ENCODE measurements around the gene CCSER2.
"Not testable (repeated sequence)": the region's sequence is repeated elsewhere in the genome, so short reads cannot be mapped to it uniquely, and the experiment has no call there.

Gene CCSER2

DNA sequence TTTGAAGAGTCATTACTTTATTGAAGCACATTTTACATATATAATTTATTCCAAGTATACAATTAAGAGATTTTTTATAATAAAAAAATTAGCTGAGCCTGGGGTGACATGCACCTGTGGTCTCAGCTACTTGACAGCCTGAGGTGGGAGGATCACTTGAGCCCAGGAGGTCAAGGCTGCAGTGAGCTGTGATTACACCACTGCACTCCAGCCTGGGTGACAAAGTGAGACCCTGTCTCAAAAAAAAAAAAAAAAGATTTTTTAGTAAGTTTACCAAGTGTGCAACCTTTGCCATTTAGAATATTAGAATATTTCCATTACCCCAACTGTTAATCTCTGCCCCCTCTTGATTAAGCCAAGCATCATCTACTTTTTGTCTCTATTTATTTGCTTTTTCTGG, 196.0 kb downstream of the CCSER2 start:
- DNase-seq, result no peak

DNA sequence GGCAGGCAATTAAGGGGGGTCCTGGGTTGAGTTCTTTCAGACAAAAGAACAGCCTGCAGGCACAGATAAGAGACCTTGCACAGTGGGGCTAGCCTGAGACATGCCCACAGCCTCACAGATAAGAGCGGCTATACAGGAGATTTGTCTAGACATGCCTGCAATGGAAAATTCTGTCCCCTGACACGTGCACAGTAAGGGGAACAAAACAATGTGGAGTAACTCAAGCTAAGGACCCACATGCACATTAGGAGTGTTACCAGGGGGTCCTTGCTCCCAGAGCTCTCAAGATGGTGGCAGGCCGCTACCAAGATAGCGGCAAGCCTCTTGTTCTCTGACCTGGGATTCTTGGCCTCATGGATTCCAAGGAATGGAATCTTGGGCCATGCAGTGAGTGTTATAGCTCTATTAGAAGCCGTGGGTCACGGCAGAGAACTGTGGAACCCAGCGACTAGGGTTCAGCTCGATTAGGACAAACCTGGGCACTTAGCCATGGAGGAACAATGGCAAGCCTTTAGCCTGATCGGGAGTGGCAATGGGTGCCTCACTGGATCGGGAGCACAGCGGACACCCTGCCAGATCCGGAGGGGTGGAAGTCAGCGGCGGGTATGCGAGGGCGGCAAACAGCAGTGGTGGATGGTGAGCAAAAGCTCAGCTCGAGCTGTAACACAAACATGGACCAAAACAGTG, 196.9 kb downstream of the CCSER2 start:
- DNase-seq, result no peak

DNA sequence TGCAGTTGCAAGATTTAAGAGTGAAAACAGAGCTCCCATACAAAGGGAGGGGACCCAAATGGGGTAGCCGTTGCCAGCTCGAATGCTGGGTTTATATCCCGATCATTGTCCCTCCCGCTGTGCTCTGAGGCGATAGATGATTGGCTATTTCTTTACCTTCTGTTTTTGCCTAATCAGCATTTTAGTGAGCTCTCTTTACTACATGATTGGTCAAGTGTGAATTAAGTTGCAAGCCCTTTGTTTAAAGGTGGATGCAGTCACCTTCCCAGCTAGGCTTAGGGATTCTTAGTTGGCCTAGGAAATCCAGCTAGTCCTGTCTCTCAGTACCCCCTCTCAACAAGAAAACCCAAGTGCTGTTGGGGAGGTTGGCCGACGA, 197.4 kb downstream of the CCSER2 start:
- DNase-seq, result not testable (repeated sequence)

DNA sequence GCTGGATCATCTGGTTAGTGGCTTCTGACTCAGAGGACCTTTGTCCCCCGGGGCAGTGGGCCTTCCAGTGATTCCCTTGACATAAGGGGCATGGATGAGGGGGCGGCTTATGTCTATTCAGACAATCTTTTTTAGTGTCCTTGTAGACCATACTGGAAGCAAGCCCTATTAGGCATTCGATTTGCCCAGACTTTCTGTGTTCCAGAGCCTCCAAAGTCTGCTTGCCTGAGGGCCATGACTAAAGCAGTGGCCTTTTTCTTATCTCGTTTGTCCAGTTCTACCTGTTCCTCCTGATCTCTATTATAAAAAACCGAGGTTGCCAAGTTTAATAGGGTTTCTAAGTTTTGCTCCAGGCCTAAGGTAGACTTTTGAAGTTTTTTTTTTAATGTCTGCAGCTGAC, 199.0 kb downstream of the CCSER2 start:
- not testable (repeated sequence) for DNase-seq

DNA sequence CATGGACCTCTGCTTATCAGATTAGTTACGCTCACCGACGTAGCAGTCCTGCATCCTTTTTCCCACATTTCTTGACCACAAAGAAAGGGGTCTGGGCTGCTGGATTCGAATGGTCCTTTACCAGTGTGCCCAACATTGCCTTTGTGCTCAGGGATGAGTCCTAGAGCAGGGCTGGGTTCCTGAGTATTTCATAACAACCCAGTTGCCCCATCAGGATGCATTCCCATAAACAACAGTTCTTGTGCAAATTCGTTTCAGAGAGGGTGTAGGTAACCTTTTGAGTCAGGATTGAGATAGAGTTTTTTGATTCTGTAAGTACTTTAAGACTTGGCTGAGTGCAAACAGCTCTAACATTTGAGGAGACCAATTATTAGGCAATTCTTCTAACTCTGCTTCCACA, 200.1 kb downstream of the CCSER2 start:
- DNase-seq, result not testable (repeated sequence)

DNA sequence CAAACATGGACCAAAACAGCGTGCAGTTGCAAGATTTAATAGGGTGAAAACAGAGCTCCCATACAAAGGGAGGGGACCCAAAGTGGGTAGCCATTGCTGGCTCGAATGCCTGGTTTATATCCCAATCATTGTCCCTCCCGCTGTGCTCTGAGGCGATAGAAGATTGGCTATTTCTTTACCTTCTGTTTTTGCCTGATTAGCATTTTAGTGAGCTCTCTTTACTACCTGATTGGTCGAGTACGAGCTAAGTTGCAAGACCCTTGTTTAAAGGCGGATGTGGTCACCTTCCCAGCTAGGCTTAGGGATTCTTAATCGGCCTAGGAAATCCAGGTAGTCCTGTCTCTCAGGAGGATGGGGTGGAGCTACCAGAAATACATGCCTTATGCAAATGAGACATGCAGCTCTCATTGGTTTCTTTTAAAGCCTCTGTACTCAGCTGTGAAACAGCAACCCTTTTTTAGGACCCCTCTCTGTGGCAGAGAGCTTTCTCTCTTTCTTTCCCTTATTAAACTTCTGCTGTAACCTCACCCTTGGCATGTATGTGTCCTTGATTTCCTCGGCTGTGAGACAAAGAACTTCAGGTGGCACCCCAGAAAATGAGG, 202.4 kb downstream of the CCSER2 start:
- no peak for DNase-seq

DNA sequence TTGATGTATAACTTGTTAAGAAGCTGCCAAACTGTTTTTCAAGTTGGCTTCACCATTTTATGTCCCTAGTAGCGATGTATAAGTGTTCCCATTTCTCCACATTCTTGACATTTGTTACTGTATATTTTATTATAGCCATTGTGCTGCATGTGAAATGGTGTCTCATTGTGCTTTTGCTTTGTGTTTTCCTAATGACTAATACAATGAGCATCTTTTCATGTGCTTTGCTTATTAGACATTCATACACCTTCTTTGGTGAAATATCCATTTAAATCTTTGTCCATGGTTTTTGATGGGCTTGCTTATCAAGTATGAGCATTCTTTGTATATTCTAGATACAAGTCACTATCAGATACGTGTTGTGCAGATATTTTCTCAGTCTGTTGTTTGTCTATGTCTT, 203.0 kb downstream of the CCSER2 start:
- DNase-seq, result no peak

DNA sequence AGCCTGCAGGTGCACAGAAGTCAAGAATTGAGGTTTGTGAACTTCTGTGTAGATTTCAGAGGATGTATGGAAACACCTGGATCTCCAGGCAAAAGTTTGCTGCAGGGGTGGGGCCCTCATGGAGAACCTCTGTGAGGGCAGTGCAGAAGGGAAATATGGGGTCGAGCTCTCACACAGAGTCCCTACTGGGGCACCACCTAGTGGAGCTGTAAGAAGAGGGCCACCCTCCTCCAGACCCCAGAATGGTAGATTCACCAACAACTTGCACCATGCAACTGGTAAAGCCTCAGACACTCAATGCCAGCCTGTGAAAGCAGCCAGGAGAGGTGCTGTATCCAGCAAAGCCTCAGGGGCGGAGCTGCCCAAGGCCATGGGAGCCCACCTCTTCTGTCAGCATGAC, 205.8 kb downstream of the CCSER2 start:
- no peak for DNase-seq

DNA sequence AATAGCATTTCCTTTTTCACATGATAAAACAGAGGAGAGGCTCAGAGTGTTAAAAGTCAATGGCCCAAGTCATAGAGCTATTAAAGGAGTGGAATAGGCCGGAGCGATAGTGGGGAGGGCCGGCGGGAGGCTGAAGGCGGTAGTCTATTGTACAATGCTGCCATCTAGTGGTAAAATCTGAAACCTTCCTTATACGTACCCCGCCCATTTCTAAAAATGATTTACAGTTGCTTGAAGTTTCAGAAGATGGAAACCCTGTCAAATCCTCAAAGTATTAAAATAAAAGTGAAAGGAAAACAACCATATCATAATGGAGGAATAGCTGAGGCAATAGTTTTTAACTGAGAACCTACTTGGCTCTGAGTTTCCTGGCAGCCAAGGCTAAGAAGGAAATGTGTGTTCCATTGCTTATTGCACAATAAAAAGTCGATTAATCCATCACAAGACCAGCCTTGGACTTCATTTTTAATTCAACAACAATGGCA, 209.1 kb downstream of the CCSER2 start:
- DNase-seq, result peak; percentile 43

DNA sequence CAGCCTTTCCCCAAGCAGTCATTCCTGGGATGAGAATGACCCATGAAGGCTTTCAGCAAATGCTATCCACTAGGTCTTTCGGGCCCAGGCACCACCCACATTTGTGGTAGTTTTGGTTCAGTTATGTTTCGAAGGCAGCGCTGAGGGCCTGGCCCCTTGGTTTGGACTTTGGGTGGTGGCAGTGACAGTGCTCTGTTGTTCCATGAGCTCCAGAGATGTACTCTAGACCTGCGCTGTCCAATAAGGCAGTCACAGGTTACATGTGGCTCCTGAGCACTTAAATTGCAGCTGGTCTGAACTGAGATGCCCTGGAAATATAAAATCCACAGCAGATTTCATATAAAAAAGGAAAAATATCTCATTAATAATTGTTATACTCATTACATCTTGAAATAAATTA, 209.6 kb downstream of the CCSER2 start:
- DNase-seq, result no peak

DNA sequence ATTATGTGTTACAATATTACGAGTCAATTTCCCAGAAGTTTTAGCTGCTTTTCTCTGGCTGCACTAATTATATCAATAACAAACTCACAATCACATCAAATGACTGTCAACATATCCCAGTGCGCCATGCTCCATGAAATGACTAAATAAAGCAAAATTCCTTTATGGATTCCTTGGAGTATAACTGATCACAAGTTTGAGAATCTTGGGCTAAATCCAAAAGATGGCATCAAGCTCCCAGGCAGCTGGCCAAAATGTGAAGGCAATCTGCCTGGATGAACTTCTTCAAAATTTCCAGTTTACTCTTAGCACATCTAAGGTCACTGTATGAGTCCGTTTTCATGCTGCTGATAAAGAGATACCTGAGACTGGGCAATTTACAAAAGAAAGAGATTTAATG, 210.8 kb downstream of the CCSER2 start:
- DNase-seq, result no peak

DNA sequence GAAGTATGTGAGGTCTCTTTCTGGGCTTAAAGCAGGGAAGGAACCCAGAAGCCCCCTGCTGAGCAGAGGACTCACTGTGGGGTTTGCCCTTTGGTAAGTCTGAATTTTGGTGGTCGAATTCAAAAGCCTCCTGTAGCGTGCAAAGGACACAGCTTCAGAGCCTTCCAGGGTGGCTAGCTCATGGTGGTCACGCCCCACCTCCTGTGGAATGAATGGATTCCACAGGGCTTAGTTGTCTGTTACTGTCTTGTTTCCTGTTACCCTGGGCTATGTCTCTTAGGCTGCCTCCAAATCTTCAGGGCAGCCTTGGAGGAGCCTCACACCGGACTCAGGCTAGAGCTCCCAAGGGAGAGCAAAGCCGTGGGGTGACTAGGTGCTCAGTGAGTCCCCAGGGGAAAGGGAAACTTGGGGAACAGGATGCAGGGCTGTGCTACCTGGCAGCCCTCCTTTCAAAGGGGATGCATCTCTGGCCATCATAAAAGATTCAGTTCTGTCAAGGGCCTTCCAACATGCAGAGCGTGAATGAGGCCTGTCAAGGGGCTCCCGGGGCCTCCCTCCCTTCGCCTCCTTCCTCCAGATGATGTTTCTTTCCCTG, 211.7 kb downstream of the CCSER2 start:
- DNase-seq, result no peak

DNA sequence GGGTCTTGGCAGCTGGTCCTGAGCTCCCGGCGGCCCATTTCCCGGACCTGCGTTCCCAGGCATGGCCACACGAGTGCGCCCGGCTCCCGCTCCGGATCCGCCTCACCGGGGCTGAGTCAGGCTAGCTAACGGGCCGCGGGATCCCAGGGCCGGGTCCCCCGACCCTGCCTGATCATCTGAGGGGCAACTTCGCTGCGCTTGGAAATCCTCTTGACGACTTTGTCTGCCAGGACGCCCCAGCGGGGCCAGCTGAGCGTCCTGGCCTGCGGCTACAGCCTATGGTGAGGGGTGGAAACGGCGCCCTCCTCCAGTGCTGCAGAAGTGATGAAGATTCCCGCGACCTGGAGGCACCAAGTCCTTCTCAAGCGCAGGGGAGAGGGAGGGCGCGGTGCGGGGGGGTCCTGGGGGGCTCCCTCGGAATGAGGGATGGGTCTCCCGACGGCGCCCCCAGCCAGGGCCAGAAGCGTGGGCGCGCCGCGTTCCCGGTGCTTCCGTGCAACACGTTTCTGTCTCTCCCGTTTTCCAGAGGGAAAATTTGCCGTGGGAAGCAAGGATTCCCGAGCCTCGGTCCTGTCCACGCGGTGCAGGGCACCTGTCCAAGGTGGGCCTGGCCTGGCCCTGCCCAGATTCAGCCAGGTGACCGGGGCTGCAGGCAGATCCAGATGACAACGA, 212.4 kb downstream of the CCSER2 start:
- DNase-seq, result peak; percentile 68

DNA sequence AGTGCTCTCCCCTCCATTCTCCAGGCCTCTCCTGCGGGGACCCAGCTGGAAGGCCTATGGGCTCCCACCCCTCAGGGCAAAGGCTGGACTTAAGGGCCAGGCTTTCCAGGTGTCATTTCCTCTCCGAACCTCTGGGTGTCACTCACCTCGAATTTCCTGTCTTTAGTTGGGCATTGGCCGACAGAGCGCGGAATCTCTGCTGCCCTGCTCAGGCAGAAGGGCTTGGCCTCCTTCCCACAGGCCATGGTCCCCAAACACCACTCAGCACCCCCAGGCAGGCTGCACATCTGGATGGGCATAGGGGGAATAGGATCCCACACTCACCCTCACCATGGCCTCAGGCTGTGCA, 212.9 kb downstream of the CCSER2 start:
- DNase-seq, result no peak

DNA sequence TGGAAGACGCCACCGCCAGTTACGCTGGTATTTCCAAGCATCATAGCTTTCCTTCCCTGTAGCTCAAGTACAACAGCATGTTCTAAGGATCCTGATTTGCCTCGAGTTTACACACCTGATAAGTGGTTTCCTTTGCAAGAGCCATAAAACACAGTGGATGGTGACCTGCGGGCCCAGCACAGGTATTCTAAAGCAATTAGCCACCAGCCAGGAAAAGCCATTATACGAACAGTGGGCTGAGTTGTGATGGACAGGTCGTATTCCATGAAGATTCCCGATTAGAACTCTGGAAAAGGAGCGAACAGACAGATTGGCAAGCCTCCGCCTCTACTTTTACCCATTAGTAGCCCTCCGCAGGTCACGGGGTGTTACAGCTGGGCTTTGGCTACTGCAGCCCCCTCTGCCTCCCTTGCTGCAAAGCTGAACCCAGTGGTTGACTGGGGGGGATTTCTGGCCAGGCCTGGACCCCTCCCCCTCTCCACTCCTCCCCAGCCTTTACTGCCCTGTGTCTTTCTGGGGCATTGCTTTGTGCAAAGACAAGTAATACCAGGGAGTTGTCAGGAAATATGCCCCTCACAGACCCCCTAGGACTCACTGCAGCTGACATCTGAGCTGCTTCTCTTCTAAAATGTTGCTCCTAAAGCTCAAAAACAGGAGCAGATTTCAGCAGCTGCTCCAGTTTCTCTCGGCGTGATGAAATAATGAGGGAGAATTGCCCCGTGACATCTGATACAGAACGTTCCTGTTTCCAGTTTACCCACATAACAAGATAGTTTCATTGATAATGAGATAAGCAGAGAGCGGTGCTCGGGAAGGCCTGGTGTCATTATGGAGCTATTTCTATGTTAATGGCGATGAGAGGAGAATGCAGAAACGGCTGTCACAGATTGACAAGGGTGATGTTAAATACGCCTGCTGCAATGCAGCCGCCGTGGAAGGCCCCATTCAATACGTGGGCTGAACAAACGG, 214.4 kb downstream of the CCSER2 start:
- DNase-seq, result no peak

DNA sequence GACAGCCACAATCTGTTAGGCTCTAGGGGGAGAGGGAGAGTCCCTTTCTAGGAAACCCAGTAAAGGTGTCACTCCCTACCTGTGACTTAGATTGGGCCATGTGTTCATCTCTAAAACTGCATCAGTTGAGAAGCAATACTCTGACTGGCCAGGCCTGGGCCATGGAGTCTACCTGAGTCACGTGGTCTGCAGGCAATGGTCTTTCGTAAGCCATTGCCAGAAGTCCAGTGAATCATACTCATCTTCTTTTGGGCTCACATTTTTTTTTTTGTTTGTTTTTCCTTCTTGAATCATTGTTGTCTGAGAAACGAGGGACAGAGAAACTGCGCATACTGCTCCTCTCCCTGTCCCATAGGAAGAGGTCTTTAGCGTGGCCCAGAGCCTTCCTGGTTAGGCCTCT, 215.6 kb downstream of the CCSER2 start:
- DNase-seq, result no peak

DNA sequence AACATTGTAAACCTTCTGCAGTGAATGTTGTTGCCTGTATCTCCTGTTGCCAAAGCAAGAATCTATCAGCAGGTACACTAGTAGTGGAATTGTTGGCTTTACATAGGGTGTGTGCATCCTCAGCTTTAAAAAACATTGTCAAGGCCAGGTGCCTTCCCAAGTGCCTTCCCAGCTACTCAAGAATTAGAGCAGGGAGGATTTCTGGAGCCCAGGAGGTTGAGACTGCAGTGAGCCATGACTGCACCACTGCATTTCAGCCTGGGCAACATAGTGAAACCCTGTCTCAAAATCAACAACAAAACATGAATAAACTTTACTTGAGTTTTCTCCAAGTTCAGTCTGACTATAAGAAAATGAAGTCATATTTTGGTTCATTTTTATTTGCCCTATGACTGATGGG, 217.3 kb downstream of the CCSER2 start:
- no peak for DNase-seq

DNA sequence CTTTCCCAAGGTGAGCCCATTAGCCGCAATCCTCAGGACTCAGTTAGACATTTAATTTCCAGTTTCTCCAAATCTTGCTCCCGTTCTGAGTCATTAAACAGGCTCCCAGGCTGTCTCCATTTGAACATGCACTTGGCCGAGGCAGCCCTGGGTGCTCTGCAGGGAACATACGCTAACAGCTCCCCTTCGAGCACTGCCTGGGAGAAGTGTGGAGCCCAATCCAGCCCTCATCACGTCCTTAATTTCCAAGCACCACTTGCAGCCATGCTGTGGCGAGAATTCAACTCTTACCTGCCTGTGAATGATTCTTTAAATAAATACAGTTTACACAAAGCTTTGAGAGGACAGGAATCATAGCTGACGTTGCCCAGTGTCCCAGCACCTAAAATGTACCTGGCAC, 218.2 kb downstream of the CCSER2 start:
- no peak for DNase-seq

DNA sequence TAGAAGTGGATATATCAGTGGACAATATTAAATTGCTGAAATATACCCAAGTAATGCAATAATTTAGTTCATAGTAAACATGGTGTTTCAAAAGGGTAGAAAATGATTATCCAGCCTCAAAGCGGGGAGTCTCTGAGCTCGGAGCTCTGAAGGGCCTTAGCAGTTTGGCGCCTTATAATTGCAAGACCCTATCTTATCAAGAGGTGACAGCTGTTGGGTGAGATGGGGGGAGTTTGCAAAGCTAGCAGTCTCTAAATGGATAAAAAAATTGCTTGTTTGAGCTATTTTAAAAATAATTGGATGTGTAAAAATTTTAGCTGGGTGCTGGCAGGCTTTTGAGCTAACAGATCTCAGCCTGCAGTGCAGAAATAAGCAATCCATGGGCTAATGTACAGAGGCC, 219.2 kb downstream of the CCSER2 start:
- no peak for DNase-seq

DNA sequence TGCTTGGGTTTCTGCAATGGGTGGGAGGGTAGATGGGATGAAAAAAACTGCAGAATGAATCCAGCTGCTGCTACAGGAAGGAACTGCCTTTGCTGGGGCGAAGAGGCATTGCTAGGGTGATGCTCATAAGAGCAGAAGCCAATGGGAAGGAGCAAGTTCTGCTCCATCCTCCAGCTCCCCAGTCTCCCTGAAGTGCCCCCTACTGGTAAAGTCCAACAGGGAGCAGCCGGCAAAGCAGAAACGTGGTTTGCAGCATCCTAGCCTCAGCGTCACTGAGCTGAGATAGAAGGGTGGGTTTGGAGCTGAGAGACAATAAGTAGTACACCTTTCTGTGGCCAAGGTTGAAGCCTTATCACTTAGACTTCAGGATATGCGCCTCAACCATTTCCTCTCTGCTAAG, 220.5 kb downstream of the CCSER2 start:
- no peak for DNase-seq

DNA sequence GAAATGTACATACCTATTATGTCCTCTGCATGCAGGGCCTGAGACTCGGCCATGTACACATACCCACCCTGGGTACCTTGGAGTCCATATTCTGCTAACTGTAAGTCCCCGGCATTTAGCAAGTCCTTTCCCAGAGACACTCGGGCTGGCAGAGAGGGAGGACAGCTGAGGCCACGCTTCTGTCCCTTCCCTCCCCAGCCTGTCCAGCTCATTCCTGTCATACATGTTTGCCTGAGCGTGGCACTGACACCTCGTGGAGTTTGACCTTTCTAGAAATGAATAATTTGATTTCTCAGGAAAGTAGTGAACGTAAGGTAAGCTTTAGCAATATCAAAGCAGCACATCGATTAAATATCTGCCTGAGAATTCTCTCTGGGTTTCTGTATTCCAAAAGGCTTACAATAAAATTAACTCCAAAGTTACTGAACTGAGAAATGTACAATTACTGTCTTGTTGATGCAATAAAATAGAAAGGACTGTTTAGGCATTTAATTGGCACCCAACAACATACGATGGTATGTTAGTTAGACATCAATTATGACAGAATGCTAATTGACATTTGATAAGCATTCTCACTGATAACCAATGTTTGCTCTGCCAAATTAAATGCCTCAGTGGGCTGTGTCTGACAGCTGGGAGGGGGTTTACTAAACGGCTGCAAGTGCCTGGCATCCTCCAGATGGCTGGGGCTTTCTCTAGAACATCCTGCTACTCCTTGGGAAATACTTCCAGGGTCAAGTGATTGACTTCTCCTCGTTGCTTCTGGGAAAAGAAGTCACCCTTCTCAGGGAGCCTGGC, 221.2 kb downstream of the CCSER2 start:
- no peak for DNase-seq
